ENCODE data around the gene FFAR3. TPM values are rescaled to one million over a fixed set of nuclear protein-coding genes. Genes with fewer than 3 reads are reported as not detected.
A peak's percentile ranks its signal among the peaks of the same experiment; 100 is the strongest.

The FFAR3 gene
- total and polyA plus RNA-seq, 2 of the 13 experiments (the other 11 are each of a cell fraction or from before 2014, with no cell fraction given): not detected

GRCh38 chr19:35389192-35389861 is 31.1 kb downstream of the FFAR3 start (continued):
- TF ChIP-seq, protein P1, sequence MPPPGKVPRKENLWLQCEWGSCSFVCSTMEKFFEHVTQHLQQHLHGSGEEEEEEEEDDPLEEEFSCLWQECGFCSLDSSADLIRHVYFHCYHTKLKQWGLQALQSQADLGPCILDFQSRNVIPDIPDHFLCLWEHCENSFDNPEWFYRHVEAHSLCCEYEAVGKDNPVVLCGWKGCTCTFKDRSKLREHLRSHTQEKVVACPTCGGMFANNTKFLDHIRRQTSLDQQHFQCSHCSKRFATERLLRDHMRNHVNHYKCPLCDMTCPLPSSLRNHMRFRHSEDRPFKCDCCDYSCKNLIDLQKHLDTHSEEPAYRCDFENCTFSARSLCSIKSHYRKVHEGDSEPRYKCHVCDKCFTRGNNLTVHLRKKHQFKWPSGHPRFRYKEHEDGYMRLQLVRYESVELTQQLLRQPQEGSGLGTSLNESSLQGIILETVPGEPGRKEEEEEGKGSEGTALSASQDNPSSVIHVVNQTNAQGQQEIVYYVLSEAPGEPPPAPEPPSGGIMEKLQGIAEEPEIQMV (CRISPR knock-in tag; IDR thresholded peaks at IDR 0.05; ENCODE audit: low read depth): no peak
- TF ChIP-seq REL (CRISPR knock-in tag; conservative IDR thresholded peaks at IDR 0.05): no peak
- TF ChIP-seq, protein P2, sequence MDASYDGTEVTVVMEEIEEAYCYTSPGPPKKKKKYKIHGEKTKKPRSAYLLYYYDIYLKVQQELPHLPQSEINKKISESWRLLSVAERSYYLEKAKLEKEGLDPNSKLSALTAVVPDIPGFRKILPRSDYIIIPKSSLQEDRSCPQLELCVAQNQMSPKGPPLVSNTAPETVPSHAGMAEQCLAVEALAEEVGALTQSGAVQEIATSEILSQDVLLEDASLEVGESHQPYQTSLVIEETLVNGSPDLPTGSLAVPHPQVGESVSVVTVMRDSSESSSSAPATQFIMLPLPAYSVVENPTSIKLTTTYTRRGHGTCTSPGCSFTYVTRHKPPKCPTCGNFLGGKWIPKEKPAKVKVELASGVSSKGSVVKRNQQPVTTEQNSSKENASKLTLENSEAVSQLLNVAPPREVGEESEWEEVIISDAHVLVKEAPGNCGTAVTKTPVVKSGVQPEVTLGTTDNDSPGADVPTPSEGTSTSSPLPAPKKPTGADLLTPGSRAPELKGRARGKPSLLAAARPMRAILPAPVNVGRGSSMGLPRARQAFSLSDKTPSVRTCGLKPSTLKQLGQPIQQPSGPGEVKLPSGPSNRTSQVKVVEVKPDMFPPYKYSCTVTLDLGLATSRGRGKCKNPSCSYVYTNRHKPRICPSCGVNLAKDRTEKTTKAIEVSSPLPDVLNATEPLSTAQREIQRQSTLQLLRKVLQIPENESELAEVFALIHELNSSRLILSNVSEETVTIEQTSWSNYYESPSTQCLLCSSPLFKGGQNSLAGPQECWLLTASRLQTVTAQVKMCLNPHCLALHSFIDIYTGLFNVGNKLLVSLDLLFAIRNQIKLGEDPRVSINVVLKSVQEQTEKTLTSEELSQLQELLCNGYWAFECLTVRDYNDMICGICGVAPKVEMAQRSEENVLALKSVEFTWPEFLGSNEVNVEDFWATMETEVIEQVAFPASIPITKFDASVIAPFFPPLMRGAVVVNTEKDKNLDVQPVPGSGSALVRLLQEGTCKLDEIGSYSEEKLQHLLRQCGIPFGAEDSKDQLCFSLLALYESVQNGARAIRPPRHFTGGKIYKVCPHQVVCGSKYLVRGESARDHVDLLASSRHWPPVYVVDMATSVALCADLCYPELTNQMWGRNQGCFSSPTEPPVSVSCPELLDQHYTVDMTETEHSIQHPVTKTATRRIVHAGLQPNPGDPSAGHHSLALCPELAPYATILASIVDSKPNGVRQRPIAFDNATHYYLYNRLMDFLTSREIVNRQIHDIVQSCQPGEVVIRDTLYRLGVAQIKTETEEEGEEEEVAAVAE (CRISPR knock-in tag; IDR thresholded peaks at IDR 0.05; ENCODE audit: borderline replicate concordance): no peak
- TF ChIP-seq ARNT2 (CRISPR knock-in tag; IDR thresholded peaks at IDR 0.05; ENCODE audit: low read depth): no peak
- no peak for TF ChIP-seq CREBL2 (CRISPR knock-in tag; IDR thresholded peaks at IDR 0.05; ENCODE audit: borderline replicate concordance)
- peak; percentile 89 for TF ChIP-seq GFI1 (CRISPR knock-in tag; IDR thresholded peaks at IDR 0.05; ENCODE audit: borderline replicate concordance)
- TF ChIP-seq HNF1B (CRISPR knock-in tag; IDR thresholded peaks at IDR 0.05): no peak
- peak; percentile 29; the same call in 1 of the 2 replicates for TF ChIP-seq HNF4A (CRISPR knock-in tag; IDR thresholded peaks at IDR 0.05)
- TF ChIP-seq ZNF326 (CRISPR knock-in tag; IDR thresholded peaks at IDR 0.05; ENCODE audit: borderline replicate concordance): no peak
- TF ChIP-seq ZBTB2 (CRISPR knock-in tag; IDR thresholded peaks at IDR 0.05; ENCODE audit: low read depth): no peak
- TF ChIP-seq ZNF678 (CRISPR knock-in tag; IDR thresholded peaks at IDR 0.05): no peak
- TF ChIP-seq NR2F6 (IDR thresholded peaks at IDR 0.05): peak; percentile 22
- TF ChIP-seq NR2F6 (CRISPR knock-in tag; IDR thresholded peaks at IDR 0.05): peak; percentile 67
- peak in 1 of 2 experiments; percentile 71; a peak in 2 of 4 replicates for TF ChIP-seq EP300 (IDR thresholded peaks at IDR 0.05; ENCODE audit: low read depth in 2 of 2, low read length in 2 of 2)
- TF ChIP-seq EP300 (CRISPR knock-in tag; IDR thresholded peaks at IDR 0.05; ENCODE audit: borderline replicate concordance): no peak
- TF ChIP-seq, protein P3, sequence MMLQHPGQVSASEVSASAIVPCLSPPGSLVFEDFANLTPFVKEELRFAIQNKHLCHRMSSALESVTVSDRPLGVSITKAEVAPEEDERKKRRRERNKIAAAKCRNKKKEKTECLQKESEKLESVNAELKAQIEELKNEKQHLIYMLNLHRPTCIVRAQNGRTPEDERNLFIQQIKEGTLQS (CRISPR knock-in tag; IDR thresholded peaks at IDR 0.05): peak; percentile 65; the same call in 1 of the 2 replicates
- no peak for TF ChIP-seq ERF (CRISPR knock-in tag; IDR thresholded peaks at IDR 0.05)
- 0 out of 2 replicates have a peak, but pooled peaks have one; percentile 17 for TF ChIP-seq BCL6 (CRISPR knock-in tag; IDR thresholded peaks at IDR 0.05)
- TF ChIP-seq ARNTL (CRISPR knock-in tag; IDR thresholded peaks at IDR 0.05): peak; percentile 67; the same call in 1 of the 2 replicates
- TF ChIP-seq CEBPG (CRISPR knock-in tag; IDR thresholded peaks at IDR 0.05): 0 out of 2 replicates have a peak, but pooled peaks have one; percentile 25
- no peak for TF ChIP-seq ZNF496 (CRISPR knock-in tag; IDR thresholded peaks at IDR 0.05; ENCODE audit: insufficient replicate concordance)
